22Rv1 (cell line): Measurements from ENCODE around the gene KYAT1.

Experiments
- CTCF ChIP-seq: fragments of 450-650 bp; IDR thresholded peaks from 2 replicates; pipeline ENCODE4 v1.5.1; 2017; ENCODE audit warnings: mild to moderate bottlenecking
- ZFX ChIP-seq: fragments of 450-650 bp; IDR thresholded peaks from 2 replicates; pipeline ENCODE4 v1.6.1; 2017; ENCODE audit warnings: antibody characterized with exemption, borderline replicate concordance

GRCh38 chr9:128828719-128829452 is 52.9 kb downstream of the KYAT1 start:
- TF ChIP-seq CTCF (no peak), ZFX (no peak)
